Mucosa of rectum (tissue), 2 donors: ENCODE data around the gene UBL7.

Source experiments
- H3K27ac ChIP-seq, 2 donors: one replicate each; pipeline ENCODE4 v1.7.0; 2013; ENCODE audit warnings: inconsistent platforms in 2 of 2, low read depth in 2 of 2, low read length in 2 of 2
- H3K27me3 ChIP-seq, 2 donors: one replicate each; pipeline ENCODE4 v1.7.0; 2013; ENCODE audit warnings: low read length in 2 of 2; ENCODE audit not compliant: control insufficient read depth in 2 of 2, insufficient read depth in 2 of 2
- H3K36me3 ChIP-seq, 2 donors: one replicate each; pipeline ENCODE4 v1.7.0; 2013; ENCODE audit warnings: low read length in 2 of 2; ENCODE audit not compliant: control insufficient read depth in 2 of 2, insufficient read depth in 2 of 2
- H3K4me1 ChIP-seq, 2 donors: one replicate each; pipeline ENCODE4 v1.7.0; 2013; ENCODE audit warnings: low read length in 2 of 2, mild to moderate bottlenecking in 1 of 2; ENCODE audit not compliant: control insufficient read depth in 2 of 2, insufficient read depth in 2 of 2
- H3K4me3 ChIP-seq, 2 donors: one replicate each; pipeline ENCODE4 v1.7.0; 2013; ENCODE audit warnings: low read length in 2 of 2
- H3K9ac ChIP-seq, 2 donors: one replicate each; pipeline ENCODE4 v1.7.0; 2013; ENCODE audit warnings: low read length in 2 of 2, low read depth in 1 of 2, mild to moderate bottlenecking in 1 of 2
- H3K9me3 ChIP-seq, 2 donors: one replicate each; pipeline ENCODE4 v1.7.0; 2013; ENCODE audit warnings: low read length in 2 of 2; ENCODE audit not compliant: control insufficient read depth in 2 of 2
- donor health status: healthy.
- donor health status: Normal muscosa, but diverticular disease.

UBL7 gene, protein sequence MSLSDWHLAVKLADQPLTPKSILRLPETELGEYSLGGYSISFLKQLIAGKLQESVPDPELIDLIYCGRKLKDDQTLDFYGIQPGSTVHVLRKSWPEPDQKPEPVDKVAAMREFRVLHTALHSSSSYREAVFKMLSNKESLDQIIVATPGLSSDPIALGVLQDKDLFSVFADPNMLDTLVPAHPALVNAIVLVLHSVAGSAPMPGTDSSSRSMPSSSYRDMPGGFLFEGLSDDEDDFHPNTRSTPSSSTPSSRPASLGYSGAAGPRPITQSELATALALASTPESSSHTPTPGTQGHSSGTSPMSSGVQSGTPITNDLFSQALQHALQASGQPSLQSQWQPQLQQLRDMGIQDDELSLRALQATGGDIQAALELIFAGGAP

DNA sequence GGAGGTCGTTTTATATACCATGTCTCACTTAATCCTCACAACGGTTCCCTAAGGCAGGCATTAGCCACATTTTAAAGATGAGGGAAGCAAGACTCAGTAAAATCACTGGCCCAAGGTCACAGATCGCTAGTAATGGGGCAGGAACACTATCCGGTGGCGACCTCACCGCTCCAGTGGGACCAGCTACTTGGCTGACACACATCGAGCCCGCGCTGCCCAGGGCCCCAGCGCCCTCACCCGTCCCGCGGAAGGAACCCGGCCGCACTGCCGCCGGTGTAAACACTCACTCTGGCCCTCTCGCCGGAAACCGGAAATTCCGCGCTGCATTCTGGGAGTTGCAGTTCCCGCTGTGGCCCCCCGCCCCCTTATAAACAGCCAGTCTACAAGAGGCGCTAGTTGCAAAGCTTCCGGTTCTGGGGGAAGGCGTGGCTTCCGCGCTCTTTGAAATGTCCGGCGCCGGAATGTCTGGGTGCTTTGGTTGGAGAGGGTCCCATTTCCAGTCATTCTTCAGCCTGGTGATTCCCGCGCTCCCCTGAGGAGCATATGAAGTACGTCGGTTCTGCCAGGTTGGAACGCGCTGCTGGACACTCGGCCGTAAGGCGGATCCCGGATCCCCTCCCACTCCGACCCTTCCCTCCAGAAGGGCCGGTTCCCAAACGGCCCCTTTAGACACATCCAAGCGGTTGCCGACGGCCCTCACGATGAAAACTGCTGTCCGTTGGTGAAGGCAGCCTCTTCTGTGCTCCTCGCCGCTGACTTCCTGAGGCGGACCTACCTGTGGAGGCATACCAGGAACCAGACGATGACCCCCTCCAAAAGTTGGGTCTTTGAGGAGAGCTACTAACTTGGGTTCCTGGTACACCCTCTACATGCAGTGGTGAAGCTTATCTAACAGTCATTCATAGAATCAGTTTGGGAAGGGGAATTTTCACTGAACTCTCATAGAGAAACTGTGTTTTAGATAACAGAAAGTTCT lies at the start of gene UBL7:
UBL7 (minus strand) TSS at position 290 of the 976 bp plus-strand sequence. CDS start 2,293 bp downstream, outside the sequence.
- Histone ChIP-seq H3K27ac (peak within 1 kb of the TSS; percentile 78 to 83), H3K9ac (peak within 1 kb of the TSS; percentile 87 to 94), H3K36me3 (peaks cover 3 to 4% of the 10 kb centered on the region in 2 donors), H3K27me3 (no peaks in the 10 kb centered on the region), H3K4me1 (peaks cover 6 to 10% of the 10 kb centered on the region in 2 donors), H3K4me3 (peak within 1 kb of the TSS; percentile 83), H3K9me3 (no peaks in the 10 kb centered on the region)

GRCh38 chr15:74506515-74506840 lies 45.5 kb upstream of the UBL7 start:
- H3K9ac ChIP-seq, result no peak overlapping the region
- no peak overlapping the region for H3K4me3 ChIP-seq
- peaks cover 0 to 3% of the 10 kb centered on the region in 2 donors for H3K36me3 ChIP-seq
- H3K9me3 ChIP-seq, result no peaks in the 10 kb centered on the region
- H3K27ac ChIP-seq, result no peak overlapping the region
- no peaks in the 10 kb centered on the region for H3K4me1 ChIP-seq
- H3K27me3 ChIP-seq, result no peaks in the 10 kb centered on the region

GRCh38 chr15:74505837-74506514 lies 45.0 kb upstream of the UBL7 start:
- H3K4me3 ChIP-seq, result no peak overlapping the region
- H3K36me3 ChIP-seq, result peaks cover 0 to 3% of the 10 kb centered on the region in 2 donors
- H3K27me3 ChIP-seq, result no peaks in the 10 kb centered on the region
- no peak overlapping the region for H3K27ac ChIP-seq
- H3K9me3 ChIP-seq, result no peaks in the 10 kb centered on the region
- H3K4me1 ChIP-seq, result no peaks in the 10 kb centered on the region
- no peak overlapping the region for H3K9ac ChIP-seq

DNA sequence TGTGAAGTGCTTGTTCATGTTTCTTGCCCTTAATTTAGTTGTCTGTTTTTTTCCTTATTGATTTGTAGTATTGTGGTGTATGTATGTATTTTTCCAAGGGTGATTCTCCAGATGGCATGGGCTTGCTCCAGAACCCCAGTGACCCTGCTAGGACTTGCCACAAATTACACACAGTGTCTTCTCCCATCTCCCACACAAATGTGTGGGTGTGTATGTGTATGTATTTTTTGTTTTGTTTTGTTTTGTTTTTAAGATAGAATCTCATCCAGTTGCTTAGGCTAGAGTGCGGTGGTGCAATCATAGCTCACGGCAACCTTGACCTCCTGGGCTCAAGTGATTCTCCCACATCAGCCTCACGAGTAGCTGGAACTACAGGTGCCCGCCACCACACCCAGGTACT lies 43.9 kb upstream of the UBL7 start:
- no peaks in the 10 kb centered on the region for H3K4me1 ChIP-seq
- no peaks in the 10 kb centered on the region for H3K9me3 ChIP-seq
- H3K4me3 ChIP-seq, result no peak overlapping the region
- peaks cover 0 to 3% of the 10 kb centered on the region in 2 donors for H3K36me3 ChIP-seq
- H3K9ac ChIP-seq, result no peak overlapping the region
- no peaks in the 10 kb centered on the region for H3K27me3 ChIP-seq
- no peak overlapping the region for H3K27ac ChIP-seq

GRCh38 chr15:74504418-74504817 lies 43.5 kb upstream of the UBL7 start:
- peaks cover 0 to 3% of the 10 kb centered on the region in 2 donors for H3K36me3 ChIP-seq
- no peak overlapping the region for H3K9ac ChIP-seq
- no peaks in the 10 kb centered on the region for H3K9me3 ChIP-seq
- no peak overlapping the region for H3K27ac ChIP-seq
- no peaks in the 10 kb centered on the region for H3K4me1 ChIP-seq
- H3K27me3 ChIP-seq, result no peaks in the 10 kb centered on the region
- H3K4me3 ChIP-seq, result no peak overlapping the region

- peaks cover 0 to 3% of the 10 kb centered on the region in 2 donors for H3K36me3 ChIP-seq
- no peaks in the 10 kb centered on the region for H3K9me3 ChIP-seq
- no peaks in the 10 kb centered on the region for H3K27me3 ChIP-seq
- H3K4me3 ChIP-seq, result no peak overlapping the region
- no peak overlapping the region for H3K9ac ChIP-seq
- no peaks in the 10 kb centered on the region for H3K4me1 ChIP-seq
- no peak overlapping the region for H3K27ac ChIP-seq
Observed at GRCh38 chr15:74502301-74502700, 41.3 kb upstream of the UBL7 start.

DNA sequence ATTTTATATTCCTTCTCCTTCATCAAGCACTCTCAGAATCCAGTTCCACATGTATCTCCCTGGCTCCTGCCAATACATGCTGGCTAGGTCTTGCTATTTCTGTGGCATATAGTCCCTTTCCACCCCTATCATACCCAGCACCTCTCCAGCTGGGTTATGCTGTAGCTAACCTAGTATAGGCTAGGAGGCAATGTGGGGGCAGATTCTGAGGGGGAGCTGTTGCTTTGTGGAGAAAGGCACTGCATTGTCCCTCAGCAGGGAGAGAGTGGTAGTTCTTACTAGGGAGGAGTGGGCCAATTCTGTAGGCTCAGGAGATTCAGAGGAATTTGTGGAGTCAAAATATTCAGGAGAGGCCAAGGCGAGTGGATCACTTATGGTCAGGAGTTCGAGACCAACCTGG lies 39.4 kb upstream of the UBL7 start:
- no peaks in the 10 kb centered on the region for H3K9me3 ChIP-seq

DNA sequence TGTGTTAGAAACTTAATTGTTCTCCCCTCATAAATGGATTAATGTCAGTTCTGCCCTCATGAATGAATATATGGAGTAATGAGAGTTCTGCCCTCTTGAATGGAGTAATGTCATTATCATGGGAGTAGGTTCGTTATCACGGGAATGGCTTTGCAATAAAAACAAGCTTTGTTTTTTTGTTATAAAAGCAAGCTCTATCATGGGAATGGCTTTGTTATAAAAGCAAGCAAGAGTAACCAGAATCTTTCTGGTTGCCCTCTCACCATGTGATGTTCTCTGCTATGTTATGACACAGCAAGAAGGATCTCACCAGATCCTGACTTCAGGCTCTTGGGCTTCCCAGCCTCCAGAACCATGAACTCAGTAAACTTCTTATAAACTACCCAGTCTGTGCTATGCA lies 38.4 kb upstream of the UBL7 start:
- Histone ChIP-seq H3K27me3 (no peaks in the 10 kb centered on the region), H3K36me3 (no peaks in the 10 kb centered on the region), H3K4me1 (no peaks in the 10 kb centered on the region), H3K9me3 (no peaks in the 10 kb centered on the region), H3K9ac (no peak overlapping the region), H3K27ac (no peak overlapping the region), H3K4me3 (no peak overlapping the region)

More for the DNA sequence above, 39.4 kb upstream of the UBL7 start:
- Histone ChIP-seq H3K9ac (no peak overlapping the region), H3K27ac (no peak overlapping the region), H3K27me3 (no peaks in the 10 kb centered on the region), H3K4me3 (no peak overlapping the region), H3K4me1 (no peaks in the 10 kb centered on the region), H3K36me3 (no peaks in the 10 kb centered on the region)

DNA sequence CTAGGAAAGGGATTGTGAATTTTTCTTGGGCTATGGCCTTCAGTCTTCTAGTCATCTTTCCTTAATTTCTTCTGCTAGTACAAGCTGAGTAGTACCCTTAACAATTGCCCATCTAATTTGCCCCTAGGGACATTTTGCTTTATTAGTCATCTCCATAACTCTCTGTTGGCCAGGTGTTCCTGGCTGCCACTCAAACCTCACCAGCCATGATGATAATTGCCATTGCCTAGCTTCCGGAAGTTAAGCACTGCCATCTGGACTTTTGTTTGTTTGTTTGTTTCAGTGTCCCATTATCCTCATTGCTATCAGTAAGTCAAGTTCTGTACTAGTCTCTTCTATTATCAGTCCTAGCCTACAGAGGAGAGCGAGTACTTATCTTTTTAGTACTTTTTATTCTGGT lies 36.6 kb upstream of the UBL7 start:
- Histone ChIP-seq H3K27me3 (no peaks in the 10 kb centered on the region), H3K4me3 (no peak overlapping the region), H3K4me1 (no peaks in the 10 kb centered on the region), H3K9me3 (no peaks in the 10 kb centered on the region), H3K9ac (no peak overlapping the region), H3K27ac (peak overlapping the region in 1 of 2 donors; percentile 22), H3K36me3 (peaks cover 0 to 3% of the 10 kb centered on the region in 2 donors)
